Liver (tissue), 9 donors: ENCODE data around the gene KCNMA1. TPM values are rescaled to one million over a fixed set of nuclear protein-coding genes. Genes with fewer than 3 reads are reported as not detected.

Experiments
- DNase-seq: peaks from one replicate; pipeline ENCODE4 v3.0.0-alpha.2; 2017; ENCODE audit warnings: low spot score
- H3K27ac ChIP-seq, 2 donors: one replicate each; pipeline ENCODE4 v1.7.0; 2013; ENCODE audit warnings: inconsistent platforms in 2 of 2, low read length in 2 of 2, control low read depth in 1 of 2, low read depth in 1 of 2, mild to moderate bottlenecking in 1 of 2
- H3K27me3 ChIP-seq, 4 donors: one replicate each; pipeline versions ENCODE4 v1.6.1 to v1.7.0; 2013; ENCODE audit warnings: low read length in 3 of 4, inconsistent platforms in 1 of 4, mild to moderate bottlenecking in 1 of 4, moderate library complexity in 1 of 4; ENCODE audit not compliant: control insufficient read depth in 4 of 4, insufficient read depth in 4 of 4
- H3K36me3 ChIP-seq, 4 donors: one replicate each; pipeline versions ENCODE4 v1.6.1 to v1.7.0; 2013; ENCODE audit warnings: low read length in 3 of 4, mild to moderate bottlenecking in 3 of 4, low read depth in 1 of 4, moderate library complexity in 1 of 4; ENCODE audit not compliant: control insufficient read depth in 4 of 4, insufficient read depth in 3 of 4
- H3K4me1 ChIP-seq, 4 donors: one replicate each; pipeline versions ENCODE4 v1.6.1 to v1.7.0; 2013; ENCODE audit warnings: low read length in 3 of 4, mild to moderate bottlenecking in 3 of 4, moderate library complexity in 1 of 4; ENCODE audit not compliant: control insufficient read depth in 4 of 4, insufficient read depth in 4 of 4
- H3K4me3 ChIP-seq, 3 donors: one replicate each; pipeline versions ENCODE4 v1.6.1 to v1.7.0; 2013; ENCODE audit warnings: low read length in 3 of 3, control low read depth in 1 of 3, low read depth in 1 of 3, mild to moderate bottlenecking in 1 of 3
- H3K9ac ChIP-seq, 2 donors: one replicate each; pipeline ENCODE4 v1.7.0; 2013; ENCODE audit warnings: low read length in 2 of 2, mild to moderate bottlenecking in 2 of 2, moderate library complexity in 2 of 2, control low read depth in 1 of 2, low read depth in 1 of 2
- H3K9me3 ChIP-seq, 4 donors: one replicate each; pipeline versions ENCODE4 v1.6.1 to v1.7.0; 2013; ENCODE audit warnings: low read length in 3 of 4; ENCODE audit not compliant: control insufficient read depth in 4 of 4
- CTCF ChIP-seq: fragments of 150-350 bp; IDR thresholded peaks from 2 replicates; pipeline ENCODE4 v1.5.1; 2017; ENCODE audit warnings: improper control_type of control experiment, low read depth, low read length; ENCODE audit not compliant: missing input control
- EGR1 ChIP-seq, 2 donors: IDR thresholded peaks; 2 replicates each; pipeline ENCODE4 v1.6.1; 2016 to 2018; ENCODE audit warnings: antibody characterized with exemption in 2 of 2, low read depth in 2 of 2
- FOXA1 ChIP-seq: IDR thresholded peaks from 2 replicates; pipeline ENCODE4 v1.6.1; 2016; ENCODE audit warnings: antibody characterized with exemption
- FOXA2 ChIP-seq: IDR thresholded peaks from 2 replicates; pipeline ENCODE4 v1.6.1; 2016; ENCODE audit warnings: antibody characterized with exemption
- GABPA ChIP-seq, 2 donors: IDR thresholded peaks in 1 of 2; conservative IDR thresholded peaks in 1 of 2; 2 replicates each; pipeline ENCODE4 v1.6.1; 2016; ENCODE audit warnings: antibody characterized with exemption in 2 of 2, mild to moderate bottlenecking in 1 of 2, moderate library complexity in 1 of 2
- HNF4G ChIP-seq: IDR thresholded peaks from 2 replicates; pipeline ENCODE4 v1.6.1; 2016; ENCODE audit warnings: antibody characterized with exemption
- JUND ChIP-seq, 2 donors: IDR thresholded peaks; 2 replicates each; pipeline ENCODE4 v1.6.1; 2016; ENCODE audit warnings: antibody characterized with exemption in 2 of 2
- NR2F2 ChIP-seq: IDR thresholded peaks from 2 replicates; pipeline ENCODE4 v1.6.1; 2016; ENCODE audit warnings: antibody characterized with exemption
- RAD21 ChIP-seq, 2 donors: IDR thresholded peaks; 2 replicates each; pipeline ENCODE4 v1.6.1; 2016; ENCODE audit warnings: antibody characterized with exemption in 2 of 2, mild to moderate bottlenecking in 2 of 2
- RXRA ChIP-seq, 2 donors: IDR thresholded peaks; 2 replicates each; pipeline ENCODE4 v1.6.1; 2017 to 2018; ENCODE audit warnings: antibody characterized with exemption in 2 of 2, mild to moderate bottlenecking in 1 of 2
- SP1 ChIP-seq: IDR thresholded peaks from 2 replicates; pipeline ENCODE4 v1.6.1; 2018; ENCODE audit warnings: antibody characterized with exemption, mild to moderate bottlenecking
- TAF1 ChIP-seq: conservative IDR thresholded peaks from 2 replicates; pipeline ENCODE4 v1.6.1; 2016; ENCODE audit warnings: antibody characterized with exemption, mild to moderate bottlenecking
- YY1 ChIP-seq: IDR thresholded peaks from 2 replicates; pipeline ENCODE4 v1.6.1; 2016; ENCODE audit warnings: antibody characterized with exemption, mild to moderate bottlenecking
- ZBTB33 ChIP-seq: IDR thresholded peaks from 2 replicates; pipeline ENCODE4 v1.6.1; 2016; ENCODE audit warnings: antibody characterized with exemption
- WGBS: extraction: QIAGEN DNeasy Blood & Tissue Kit; methylation state at CpG from one replicate; pipeline ENCODE4 v1.1.7; 2013; 5-methylcytosine and 5-hydroxymethylcytosine counted together
- polyA plus RNA-seq, 2 donors: library from polyadenylated mRNA; stranded (reverse) in 1 of 2; unstranded in 1 of 2; fragments of 200-250 nt in 1 of 2; fragments of >200 nt in 1 of 2; fragmentation: Nextera tagmentation in 1 of 2; extraction: Ambion mirVana in 1 of 2; gene quantifications; one replicate each; pipeline versions ENCODE4 v1.2.1 to v1.2.3, GENCODE V29; 2013 to 2015
- total RNA-seq, 2 donors: library from RNA; depleted of rRNA; stranded (reverse); fragments of >200 nt; gene quantifications; one replicate each; pipeline ENCODE4 v1.2.3, GENCODE V29; 2014
- TF ChIP-seq, protein P1 (sequence below): IDR thresholded peaks from 2 replicates; pipeline ENCODE4 v1.6.1; 2016; ENCODE audit warnings: antibody characterized with exemption, mild to moderate bottlenecking
- TF ChIP-seq, protein P2 (sequence below): IDR thresholded peaks from 2 replicates; pipeline ENCODE4 v1.6.1; 2016; ENCODE audit warnings: antibody characterized with exemption
- donor health status: healthy.
- donor health status: healthy.
- donor health status: healthy.
- donor health status: healthy.
- donor health status: healthy.

The KCNMA1 gene
- total and polyA plus RNA-seq, 4 donors, result 2.5 to 9.7 (median 4.7) TPM

GRCh38 chr10:77509391-77509790 is 128.2 kb downstream of the KCNMA1 start (continued):
- TF ChIP-seq, protein P1, sequence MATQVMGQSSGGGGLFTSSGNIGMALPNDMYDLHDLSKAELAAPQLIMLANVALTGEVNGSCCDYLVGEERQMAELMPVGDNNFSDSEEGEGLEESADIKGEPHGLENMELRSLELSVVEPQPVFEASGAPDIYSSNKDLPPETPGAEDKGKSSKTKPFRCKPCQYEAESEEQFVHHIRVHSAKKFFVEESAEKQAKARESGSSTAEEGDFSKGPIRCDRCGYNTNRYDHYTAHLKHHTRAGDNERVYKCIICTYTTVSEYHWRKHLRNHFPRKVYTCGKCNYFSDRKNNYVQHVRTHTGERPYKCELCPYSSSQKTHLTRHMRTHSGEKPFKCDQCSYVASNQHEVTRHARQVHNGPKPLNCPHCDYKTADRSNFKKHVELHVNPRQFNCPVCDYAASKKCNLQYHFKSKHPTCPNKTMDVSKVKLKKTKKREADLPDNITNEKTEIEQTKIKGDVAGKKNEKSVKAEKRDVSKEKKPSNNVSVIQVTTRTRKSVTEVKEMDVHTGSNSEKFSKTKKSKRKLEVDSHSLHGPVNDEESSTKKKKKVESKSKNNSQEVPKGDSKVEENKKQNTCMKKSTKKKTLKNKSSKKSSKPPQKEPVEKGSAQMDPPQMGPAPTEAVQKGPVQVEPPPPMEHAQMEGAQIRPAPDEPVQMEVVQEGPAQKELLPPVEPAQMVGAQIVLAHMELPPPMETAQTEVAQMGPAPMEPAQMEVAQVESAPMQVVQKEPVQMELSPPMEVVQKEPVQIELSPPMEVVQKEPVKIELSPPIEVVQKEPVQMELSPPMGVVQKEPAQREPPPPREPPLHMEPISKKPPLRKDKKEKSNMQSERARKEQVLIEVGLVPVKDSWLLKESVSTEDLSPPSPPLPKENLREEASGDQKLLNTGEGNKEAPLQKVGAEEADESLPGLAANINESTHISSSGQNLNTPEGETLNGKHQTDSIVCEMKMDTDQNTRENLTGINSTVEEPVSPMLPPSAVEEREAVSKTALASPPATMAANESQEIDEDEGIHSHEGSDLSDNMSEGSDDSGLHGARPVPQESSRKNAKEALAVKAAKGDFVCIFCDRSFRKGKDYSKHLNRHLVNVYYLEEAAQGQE, result no peak
- TF ChIP-seq RXRA (IDR thresholded peaks at IDR 0.05), result no peak

- no peaks in the 10 kb centered on the region for H3K9me3 ChIP-seq
- H3K4me1 ChIP-seq, result peaks cover 0 to 4% (median 0%) of the 10 kb centered on the region in 4 donors
- no peak overlapping the region for H3K4me3 ChIP-seq
- TF ChIP-seq NR2F2, result no peak
- TF ChIP-seq HNF4G, result no peak
- TF ChIP-seq, protein P2, sequence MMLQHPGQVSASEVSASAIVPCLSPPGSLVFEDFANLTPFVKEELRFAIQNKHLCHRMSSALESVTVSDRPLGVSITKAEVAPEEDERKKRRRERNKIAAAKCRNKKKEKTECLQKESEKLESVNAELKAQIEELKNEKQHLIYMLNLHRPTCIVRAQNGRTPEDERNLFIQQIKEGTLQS, result no peak
- TF ChIP-seq JUND (IDR thresholded peaks at IDR 0.05), result no peak
- no peak for TF ChIP-seq RXRA (IDR thresholded peaks at IDR 0.05)
- no peak for TF ChIP-seq SP1
- no peak for TF ChIP-seq GABPA (IDR thresholded peaks at IDR 0.05 in 1 of 2, conservative IDR thresholded peaks at IDR 0.05 in 1 of 2)
- WGBS, result 66% methylated on average over 5 of the region's 5 CpGs
- no peaks in the 10 kb centered on the region for H3K36me3 ChIP-seq
- H3K9ac ChIP-seq, result no peak overlapping the region
- DNase-seq, result no peak
- H3K27ac ChIP-seq, result no peak overlapping the region
- no peaks in the 10 kb centered on the region for H3K27me3 ChIP-seq
Observed at GRCh38 chr10:77507291-77507880, 130.2 kb downstream of the KCNMA1 start.

DNA sequence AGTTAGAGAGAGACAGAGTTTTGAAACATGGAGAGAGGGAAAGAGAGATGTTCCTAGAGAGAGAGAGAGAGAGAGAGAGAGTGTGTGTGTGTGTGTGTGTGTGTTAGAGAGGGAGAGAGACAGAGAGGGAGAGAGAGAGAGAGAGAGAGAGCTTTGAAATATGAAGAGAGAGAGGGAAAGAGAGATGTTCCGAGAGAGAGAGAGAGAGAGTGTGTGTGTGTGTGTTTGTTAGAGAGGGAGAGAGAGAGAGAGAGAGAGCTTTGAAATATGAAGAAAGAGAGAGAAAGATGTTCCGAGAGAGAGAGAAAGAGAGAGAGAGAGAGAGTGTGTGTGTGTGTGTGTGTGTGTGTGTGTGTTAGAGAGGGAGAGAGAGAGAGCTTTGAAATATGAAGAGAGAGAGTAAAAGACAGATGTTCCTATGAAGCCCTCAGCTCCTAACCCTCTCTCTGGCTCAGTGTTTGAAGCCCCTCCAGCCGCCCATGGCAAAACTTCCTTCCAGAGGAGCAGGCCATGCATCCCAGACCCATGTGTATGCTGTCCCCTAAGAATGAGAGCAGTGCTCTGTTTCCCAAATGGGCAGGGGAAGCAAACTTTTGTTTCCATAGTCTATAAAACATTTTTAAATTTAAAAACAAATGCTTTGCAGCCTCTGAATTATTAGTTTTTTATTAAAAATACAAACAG is 130.9 kb downstream of the KCNMA1 start:
- Histone ChIP-seq H3K4me1 (peaks cover 0 to 4% (median 0%) of the 10 kb centered on the region in 4 donors), H3K9me3 (no peaks in the 10 kb centered on the region), H3K36me3 (no peaks in the 10 kb centered on the region), H3K9ac (no peak overlapping the region), H3K27ac (no peak overlapping the region), H3K27me3 (no peaks in the 10 kb centered on the region), H3K4me3 (no peak overlapping the region)
- TF ChIP-seq, protein P2, result no peak
- TF ChIP-seq SP1, result no peak
- TF ChIP-seq RAD21 (IDR thresholded peaks at IDR 0.05), result no peak
- no peak for TF ChIP-seq ZBTB33
- TF ChIP-seq FOXA1, result no peak
- TF ChIP-seq GABPA (IDR thresholded peaks at IDR 0.05 in 1 of 2, conservative IDR thresholded peaks at IDR 0.05 in 1 of 2), result no peak
- TF ChIP-seq TAF1, result no peak
- TF ChIP-seq EGR1 (IDR thresholded peaks at IDR 0.05; ENCODE audit: low read depth in 2 of 2), result no peak
- TF ChIP-seq, protein P1, result no peak
- no peak for TF ChIP-seq FOXA2
- no peak for TF ChIP-seq HNF4G
- TF ChIP-seq RXRA (IDR thresholded peaks at IDR 0.05), result no peak
- TF ChIP-seq YY1, result no peak
- no peak for TF ChIP-seq JUND (IDR thresholded peaks at IDR 0.05)
- no peak for TF ChIP-seq CTCF
- WGBS, result 94% methylated on average over 3 of the region's 3 CpGs
- DNase-seq, result no peak
